HG03378 (cell line): ENCODE results near the gene DAPP1.
"Not testable (repeated sequence)": the region's sequence is repeated elsewhere in the genome, so short reads cannot be mapped to it uniquely, and the experiment has no call there.

Experiments
- ATAC-seq: cut with Tn5 transposase; IDR thresholded peaks from one replicate; pipeline ENCODE4 v1.9.1; 2021; ENCODE audit warnings: mild to moderate bottlenecking, moderate library complexity; ENCODE audit not compliant: unreplicated experiment

The DAPP1 gene, protein sequence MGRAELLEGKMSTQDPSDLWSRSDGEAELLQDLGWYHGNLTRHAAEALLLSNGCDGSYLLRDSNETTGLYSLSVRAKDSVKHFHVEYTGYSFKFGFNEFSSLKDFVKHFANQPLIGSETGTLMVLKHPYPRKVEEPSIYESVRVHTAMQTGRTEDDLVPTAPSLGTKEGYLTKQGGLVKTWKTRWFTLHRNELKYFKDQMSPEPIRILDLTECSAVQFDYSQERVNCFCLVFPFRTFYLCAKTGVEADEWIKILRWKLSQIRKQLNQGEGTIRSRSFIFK

GRCh38 chr4:99816545-99817308 lies at the start of gene DAPP1:
TSS of gene DAPP1 (plus strand) at chr4:99816827. CDS start at chr4:99816914, 87 bp downstream.
- peak; percentile 97 for ATAC-seq

DNA sequence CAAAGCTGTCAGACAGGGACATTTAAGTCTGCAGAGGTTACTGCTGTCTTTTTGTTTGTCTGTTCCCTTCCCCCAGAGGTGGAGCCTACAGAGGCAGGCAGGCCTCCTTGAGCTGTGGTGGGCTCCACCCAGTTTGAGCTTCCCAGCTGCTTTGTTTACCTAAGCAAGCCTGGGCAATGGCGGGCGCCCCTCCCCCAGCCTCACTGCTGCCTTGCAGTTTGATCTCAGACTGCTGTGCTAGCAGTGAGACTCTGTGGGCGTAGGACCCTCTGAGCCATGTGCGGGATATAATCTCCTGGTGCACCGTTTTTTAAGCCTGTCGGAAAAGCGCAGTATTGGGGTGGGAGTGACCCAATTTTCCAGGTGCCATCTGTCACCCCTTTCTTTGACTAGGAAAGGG lies 45.8 kb upstream of the DAPP1 start:
- not testable (repeated sequence) for ATAC-seq

GRCh38 chr4:99783940-99784339 lies 32.7 kb upstream of the DAPP1 start:
- ATAC-seq: no peak

- no peak for ATAC-seq
Measured at GRCh38 chr4:99784842-99785241, 31.8 kb upstream of the DAPP1 start.

GRCh38 chr4:99790796-99791617 lies 25.6 kb upstream of the DAPP1 start:
- no peak for ATAC-seq

- ATAC-seq: no peak
Measured at GRCh38 chr4:99800332-99801004, 16.2 kb upstream of the DAPP1 start.

- no peak for ATAC-seq
Measured at GRCh38 chr4:99801005-99801699, 15.5 kb upstream of the DAPP1 start.

GRCh38 chr4:99803566-99804101 lies 13.0 kb upstream of the DAPP1 start:
- no peak for ATAC-seq

- no peak for ATAC-seq
Measured at GRCh38 chr4:99806545-99806944, 10.1 kb upstream of the DAPP1 start.

GRCh38 chr4:99807666-99808065 lies 9.0 kb upstream of the DAPP1 start:
- no peak for ATAC-seq

DNA sequence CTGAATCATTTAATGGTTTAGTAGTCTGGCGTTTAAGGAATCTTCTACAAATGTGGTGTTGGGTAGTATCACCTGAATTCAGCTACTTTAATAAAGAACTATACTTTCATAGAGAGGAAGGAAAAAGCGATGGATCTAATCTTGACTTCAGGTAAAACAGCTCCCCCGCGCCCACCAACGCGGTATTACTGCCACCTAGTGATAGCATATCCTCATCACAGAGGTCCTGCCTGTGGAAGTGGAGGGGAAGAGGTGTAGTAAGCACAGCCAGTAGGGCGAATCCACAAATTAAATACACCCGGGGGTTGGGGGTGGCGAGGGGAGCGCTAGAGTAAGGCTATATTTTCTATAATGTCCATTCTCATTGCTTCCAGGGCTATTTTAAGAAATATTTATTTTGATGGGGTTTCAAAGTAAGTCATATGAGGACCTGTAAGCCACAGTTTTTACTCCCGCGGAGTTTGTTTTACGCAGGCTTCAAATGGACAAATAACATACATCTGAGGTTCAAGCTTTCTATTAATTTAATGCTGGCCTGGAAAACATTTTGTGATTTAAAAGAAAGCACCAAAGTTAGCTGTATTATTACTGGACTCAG lies 8.3 kb upstream of the DAPP1 start:
- peak; percentile 91 for ATAC-seq

GRCh38 chr4:99809326-99809725 lies 7.3 kb upstream of the DAPP1 start:
- ATAC-seq: no peak

GRCh38 chr4:99810536-99810935 lies 6.1 kb upstream of the DAPP1 start:
- no peak for ATAC-seq

GRCh38 chr4:99811117-99811516 lies 5.5 kb upstream of the DAPP1 start:
- ATAC-seq: no peak

- no peak for ATAC-seq
Measured at GRCh38 chr4:99811850-99812249, 4.8 kb upstream of the DAPP1 start.

DNA sequence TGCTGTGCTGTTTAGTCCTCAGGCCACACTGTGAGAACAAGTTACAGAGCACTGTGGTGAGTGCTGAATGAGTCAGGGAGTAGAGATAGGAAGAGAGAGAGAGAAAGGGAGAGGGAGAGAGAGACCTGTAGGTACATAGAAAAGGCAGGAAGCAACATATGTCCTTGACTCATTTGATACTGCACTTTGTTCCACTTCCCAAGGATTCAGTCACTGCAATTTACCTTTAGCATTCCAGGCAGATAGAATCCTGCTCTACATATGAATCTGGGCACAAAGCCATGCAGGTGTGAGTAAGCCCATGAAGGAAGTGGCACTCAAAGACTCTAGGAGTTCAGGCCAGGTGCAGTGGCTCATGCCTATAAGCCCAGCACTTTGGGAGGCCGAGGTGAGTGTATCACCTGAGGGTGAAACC lies 1.0 kb upstream of the DAPP1 start:
- ATAC-seq: no peak

- peak; percentile 21 for ATAC-seq
Measured at GRCh38 chr4:99817309-99817890, 773 bp downstream of the DAPP1 start.

GRCh38 chr4:99818661-99819060 lies 2.0 kb downstream of the DAPP1 start:
- no peak for ATAC-seq

GRCh38 chr4:99821918-99822503 lies 5.4 kb downstream of the DAPP1 start:
- ATAC-seq: peak; percentile 85
